ENCODE data around the gene STK32B.
"Not testable (repeated sequence)": the region's sequence is repeated elsewhere in the genome, so short reads cannot be mapped to it uniquely, and the experiment has no call there.

Gene STK32B

DNA sequence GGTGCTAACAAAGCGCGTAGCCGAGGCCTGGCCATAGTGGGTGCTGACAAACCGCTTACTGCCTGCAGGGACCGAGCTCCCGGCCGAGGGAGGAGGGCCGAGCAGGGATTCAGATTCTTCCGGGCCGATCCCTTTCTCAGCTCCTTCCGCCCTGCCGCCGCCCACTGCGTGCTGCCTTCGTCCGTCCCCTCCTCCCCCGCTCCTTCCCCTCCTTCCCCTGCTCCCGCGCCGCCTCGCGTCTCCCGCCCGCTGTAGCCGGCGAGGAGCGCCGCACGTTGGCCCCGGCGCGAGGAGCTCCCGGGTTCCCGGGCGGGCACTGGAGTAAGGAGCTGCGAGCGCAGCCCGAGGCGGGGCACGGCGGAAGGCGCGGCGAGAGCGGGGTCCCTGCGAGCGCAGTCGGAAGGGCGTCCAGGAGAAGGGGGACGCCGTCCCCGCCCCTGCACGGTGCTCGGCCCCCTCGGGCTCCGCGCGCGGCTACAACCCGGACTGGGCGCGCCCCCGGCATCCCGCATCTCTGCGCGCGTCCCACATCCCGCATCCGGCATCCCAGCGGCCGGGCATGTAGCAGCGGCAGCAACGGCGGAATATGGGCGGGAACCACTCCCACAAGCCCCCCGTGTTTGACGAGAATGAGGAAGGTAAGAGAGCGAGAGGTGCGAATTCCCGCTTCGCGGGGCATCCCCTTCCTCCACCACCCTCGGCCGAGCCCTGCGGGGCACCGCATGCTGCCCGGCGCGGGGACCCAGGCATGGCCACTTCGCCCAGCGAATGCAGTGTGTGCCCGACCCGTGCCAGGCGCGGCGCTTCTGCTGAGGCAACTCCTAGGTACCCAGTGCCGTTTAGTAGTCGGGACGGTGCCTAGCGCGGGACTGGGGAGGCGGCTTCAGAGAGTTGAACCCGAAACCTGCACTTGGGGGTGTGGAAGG is at the start of gene STK32B:
Gene STK32B, plus strand, starts transcription at position 203 of the 926 bp plus-strand sequence.
- DNase-seq, result peak in 2 of 14 donors; percentile 18 to 30

DNA sequence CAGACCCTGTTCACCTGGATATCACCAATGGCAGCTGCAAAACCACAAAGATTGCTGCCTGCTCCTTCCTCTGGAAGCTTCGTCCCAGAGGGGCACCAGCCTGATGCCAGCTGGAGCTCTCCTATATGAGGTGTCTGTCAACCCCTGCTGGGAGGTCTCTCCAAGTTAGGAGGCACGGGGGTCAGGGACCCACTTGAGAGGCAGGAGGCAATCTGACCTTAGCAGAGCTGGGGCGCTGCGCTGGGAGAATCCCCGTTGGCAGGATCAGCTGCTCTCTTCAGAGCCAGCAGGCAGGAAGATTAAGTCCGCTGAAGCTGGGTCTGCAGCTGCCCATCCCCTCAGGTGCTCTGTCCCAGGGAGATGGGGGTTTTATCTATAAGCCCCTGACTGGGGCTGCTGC is 49.6 kb upstream of the STK32B start:
- not testable (repeated sequence) for DNase-seq

DNA sequence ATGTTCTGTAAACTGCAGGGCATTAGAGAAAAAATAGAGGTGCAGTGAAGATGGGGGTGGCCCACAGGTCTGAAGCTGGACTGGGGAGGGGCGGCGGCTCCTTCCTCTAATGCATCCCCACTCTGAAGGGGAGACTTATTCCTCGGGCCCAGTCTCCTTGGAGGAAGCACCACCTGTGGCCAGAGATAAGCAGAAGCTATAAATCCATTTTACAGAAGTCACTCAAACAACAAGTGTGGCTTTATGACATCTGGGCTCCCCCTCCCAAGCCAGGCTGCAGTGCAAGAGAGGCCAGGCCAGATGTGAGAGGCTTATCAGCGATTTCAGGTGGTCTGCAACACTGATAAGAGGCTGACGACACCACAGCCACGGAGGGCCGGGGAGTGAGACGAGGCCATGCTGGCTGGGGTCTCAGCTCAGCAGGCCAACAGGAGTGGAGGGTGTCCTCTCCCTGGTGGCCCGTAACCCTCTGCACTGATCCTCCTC is 47.9 kb upstream of the STK32B start:
- DNase-seq, result no peak

DNA sequence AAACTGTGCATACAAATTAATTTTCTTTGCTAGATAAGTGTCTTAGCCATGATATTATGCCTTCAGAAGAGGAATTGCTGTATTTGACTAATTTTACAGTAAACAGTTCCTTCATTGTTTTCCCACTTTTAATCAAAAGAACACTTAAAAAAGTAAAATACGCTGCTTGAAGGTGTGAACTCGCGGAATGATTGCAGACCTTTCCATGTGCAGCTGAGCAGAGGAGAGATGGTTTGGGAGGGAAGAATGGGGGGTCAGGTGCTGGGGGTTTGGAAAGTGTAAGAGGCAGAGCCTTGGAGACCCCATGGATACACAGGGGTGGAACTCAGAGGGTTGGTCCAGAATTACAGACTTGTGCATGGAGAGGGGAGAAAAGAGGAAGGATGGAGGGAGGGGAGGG is 47.4 kb upstream of the STK32B start:
- no peak for DNase-seq

DNA sequence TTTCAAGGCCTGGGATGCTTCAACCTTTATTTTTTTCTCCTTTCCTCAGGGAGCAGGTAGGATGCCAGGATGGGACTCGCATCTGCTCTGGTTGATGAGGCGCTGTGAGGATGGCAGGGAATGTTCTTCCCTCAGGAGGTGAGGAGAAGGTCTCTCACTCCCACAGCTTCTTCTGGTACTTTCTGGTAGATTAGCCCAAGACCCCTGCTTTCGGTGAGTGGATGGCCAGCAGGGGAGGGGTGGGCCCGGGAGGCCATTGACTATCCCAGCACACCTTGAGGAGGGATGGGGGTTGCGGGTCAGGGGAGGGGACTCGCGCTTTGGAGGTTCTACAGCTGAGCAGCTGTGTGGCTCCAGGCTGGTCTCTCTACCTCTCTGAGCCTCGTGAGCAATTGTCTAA is 46.8 kb upstream of the STK32B start:
- DNase-seq, result no peak

DNA sequence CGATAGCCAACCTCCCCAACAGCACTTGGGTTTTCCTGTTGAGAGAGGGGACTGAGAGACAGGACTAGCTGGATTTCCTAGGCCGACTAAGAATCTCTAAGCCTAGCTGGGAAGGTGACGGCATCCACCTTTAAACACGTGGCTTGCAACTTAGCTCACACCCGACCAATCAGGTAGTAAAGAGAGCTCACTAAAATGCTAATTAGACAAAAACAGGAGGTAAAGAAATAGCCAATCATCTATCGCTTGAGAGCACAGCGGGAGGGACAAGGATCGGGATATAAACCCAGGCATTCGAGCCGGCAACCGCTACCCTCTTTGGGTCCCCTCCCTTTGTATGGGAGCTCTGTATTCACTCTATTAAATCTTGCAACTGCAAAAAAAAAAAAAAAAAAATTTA is 44.3 kb upstream of the STK32B start:
- DNase-seq, result not testable (repeated sequence)

DNA sequence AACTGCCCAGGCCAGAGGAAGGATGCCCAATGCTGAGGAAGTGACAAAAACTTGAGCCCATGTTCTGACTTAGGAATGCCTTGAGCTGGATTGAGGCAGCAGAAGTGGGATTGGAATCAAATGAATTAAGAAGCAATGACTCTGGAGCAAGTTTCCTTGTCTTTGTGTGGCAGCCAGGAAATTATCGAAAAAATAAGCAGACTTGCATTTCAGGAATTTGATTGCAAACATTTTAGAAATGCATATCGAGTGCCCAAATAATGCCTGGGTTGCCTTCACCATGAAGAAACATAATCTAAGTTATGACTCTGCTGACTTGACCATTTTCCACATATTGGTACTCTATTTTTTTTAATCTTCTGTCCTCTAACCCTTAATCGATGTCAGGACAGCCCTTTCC is 41.5 kb upstream of the STK32B start:
- no peak for DNase-seq

DNA sequence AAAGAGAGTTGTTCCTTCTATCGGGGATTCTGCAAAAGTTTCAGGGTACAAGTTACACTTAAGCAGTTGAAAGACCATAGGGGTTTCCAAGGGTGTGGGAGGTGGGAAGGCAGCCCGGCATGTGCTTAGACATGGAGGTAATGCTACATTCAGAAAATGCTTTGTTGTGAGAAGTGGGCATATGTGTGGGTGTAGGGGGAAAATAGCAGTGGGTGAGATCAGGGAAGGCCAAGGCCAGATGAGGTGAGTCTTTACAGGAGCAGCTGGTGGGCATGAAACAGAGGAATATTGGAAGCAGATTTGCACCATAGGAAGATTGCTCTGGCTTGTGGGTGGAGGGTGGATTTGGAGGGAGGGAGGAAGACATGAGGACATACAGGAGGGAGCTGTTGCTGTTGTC is 40.3 kb upstream of the STK32B start:
- DNase-seq, result no peak

DNA sequence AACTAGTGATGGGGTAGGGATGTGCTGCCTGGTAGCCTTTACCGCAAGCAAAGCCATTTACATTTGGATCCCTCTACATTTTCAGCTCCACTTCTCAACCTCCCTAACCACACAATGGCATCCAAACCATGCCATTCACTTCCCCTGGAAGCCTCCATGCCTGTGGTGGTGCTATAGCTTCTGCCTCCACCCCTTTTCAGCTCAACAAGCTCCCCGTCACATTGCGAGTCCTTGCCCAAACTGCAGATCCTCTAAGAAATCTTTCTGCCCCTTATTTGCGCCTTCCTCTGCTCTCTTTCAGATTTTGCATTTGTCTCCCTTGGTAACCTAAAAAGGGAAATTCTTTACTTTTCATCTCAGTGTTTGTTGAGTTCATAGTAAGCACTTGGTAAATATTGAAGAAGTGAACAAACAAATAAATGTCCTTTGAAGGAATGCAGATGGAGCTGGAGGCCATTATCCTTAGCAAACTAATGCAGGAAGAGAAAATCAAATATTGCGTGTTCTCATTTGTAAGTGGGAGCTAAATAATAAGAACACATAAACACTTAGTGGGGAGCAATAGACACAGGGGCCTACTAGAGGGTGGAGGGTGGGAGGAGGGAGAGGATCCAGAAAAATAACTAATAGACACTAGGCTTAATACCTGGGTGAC is 38.9 kb upstream of the STK32B start:
- DNase-seq, result no peak

DNA sequence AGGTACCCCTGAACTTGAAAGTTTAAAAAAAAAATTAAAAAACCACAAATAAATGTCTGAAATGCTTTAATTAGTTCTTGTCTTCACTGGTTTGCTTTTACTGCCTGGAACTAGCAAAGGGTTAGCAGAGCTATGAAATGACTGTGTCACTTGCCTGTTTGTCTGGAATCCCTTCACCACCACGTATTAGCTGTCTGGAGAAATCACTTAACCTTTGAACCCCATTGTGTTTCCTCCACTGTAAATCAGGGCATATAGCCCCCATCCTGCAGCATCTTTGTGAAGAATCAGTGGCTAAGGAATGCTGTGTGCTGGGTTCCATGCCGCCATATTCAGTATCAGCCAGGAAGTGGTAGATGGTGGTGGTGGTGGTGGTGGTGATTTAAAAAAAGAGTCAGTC is 38.3 kb upstream of the STK32B start:
- no peak for DNase-seq

DNA sequence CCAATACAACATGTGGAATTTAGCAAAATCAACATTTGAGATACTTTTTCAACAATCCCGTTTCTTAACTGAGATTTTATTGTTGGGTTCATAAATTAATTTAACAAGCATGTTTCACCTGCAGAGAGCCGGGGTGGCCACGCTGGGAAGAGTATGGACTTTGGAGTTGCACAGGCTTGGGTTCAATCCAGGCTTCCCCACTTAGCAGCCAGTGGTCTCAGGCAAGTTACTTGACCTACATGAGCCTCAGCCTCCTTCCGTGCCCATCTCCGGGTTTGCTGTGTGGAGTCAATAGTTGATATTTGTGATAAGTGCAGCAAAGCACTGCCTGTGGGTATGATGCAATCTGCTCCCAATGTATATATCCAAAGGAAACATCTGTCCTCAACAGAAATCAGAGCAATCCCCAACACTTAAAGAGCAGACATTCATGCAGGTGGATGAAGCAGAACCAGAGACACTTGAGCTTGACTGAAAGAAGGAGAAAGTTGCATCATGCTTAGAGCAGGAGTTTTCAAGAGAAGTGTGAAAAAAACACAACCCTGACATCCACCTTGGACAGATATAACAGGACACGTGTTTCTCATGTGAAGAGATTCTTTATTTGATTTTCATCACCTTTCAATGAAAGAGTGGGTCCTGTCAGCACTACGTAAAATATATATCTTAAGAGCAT is 37.1 kb upstream of the STK32B start:
- DNase-seq, result no peak

DNA sequence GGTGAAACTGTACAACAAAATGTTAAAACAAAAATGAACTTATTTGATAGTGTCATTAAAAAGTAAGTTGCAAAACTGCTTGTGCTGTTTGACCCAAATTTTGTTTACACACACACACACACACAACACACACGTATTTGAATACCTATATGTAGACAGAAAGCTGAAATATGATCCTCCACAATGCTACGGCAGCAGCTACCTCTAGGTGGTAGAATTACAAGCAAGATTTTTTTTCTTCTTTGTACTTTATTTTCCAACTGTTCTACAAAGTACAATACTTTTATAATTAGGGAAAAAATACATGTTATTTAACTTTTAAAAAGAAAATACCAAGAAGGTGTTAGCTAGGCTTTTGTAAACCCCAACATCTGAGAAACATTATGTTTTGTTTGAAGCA is 33.2 kb upstream of the STK32B start:
- DNase-seq, result no peak

DNA sequence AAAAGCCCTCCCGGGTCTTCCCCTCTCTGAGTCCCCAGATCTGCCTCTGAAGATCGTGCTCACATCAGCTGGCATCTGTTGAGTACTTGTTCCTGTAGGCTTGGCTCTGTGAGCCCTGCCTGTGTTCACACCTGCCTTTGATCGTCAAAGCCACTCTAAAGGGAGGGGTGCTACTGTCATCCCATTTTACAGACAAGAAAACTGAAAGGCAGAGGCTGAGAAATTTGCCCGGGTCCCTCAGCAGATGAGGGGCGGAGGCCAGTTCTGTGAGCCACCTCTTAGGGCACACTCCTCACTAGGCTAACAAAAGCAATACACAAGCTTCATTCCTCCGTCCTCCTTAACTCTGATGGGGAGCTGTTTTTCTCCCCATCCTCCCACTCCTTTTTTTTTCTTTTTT is 32.7 kb upstream of the STK32B start:
- DNase-seq, result no peak

DNA sequence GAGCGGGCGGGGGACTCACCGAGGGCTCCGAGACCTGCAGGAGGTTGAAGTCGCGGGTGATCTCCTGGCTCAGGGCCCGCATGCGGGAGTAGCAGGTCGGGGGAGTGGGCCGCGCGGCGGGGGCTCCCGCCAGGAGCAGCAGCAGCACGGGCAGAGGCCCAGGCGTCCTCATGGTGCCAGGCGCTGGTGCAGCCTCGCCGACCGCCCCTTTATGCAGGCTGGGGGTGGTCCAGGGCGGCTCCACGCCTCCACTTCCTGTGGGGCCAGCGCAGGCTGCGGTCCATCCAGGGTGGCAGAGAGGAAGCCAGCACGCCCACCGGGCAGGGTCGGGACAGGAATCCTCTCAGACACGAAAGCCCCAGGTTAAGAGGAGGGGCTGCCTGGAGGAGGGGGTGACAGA is 32.0 kb upstream of the STK32B start, which contains the start of gene CYTL1:
Gene CYTL1, minus strand, starts transcription at position 185 of the 400 bp plus-strand sequence. Its CDS starts 13 bp downstream, at position 172.
- peak in 1 of 14 donors; percentile 8 for DNase-seq

DNA sequence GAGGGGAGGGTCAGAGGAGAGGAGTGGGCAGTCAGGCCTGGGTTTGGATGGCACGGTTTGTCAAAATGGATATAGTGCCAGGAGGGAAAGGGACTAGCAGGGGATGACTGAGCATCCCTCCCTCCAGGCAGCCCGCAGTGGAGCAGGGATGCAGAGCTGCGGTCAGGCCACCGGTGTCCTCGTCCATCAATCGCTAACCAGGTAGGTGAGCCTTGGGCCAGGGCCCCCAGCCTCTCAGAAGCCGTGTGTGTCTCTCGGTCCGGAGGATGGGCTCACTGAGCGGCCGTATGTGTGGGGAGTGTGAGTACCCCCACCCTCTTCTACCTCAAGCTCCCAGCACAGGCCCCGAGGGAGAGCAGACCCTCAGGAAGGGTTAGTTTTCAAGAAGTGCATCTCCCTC is 31.5 kb upstream of the STK32B start:
- no peak for DNase-seq

DNA sequence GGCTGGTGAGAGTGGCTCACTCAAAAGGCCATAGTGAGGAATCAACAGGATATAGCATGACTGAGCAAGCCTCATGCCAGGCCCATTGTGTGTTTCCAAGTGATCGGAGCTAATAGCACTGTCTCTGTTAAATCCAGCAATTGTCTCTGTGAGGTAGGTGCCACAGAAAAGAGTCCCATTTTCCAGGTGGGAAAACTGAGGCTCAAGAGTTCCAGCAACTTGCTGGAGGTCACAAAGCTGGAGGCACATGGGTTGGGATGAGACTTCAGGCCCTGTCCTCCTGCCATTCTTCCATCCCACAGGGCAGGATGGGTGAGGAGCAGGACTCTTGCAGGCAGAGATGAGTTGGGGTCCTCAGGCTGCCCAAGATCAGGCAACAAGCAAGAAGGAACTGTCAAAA is 30.9 kb upstream of the STK32B start:
- no peak for DNase-seq

DNA sequence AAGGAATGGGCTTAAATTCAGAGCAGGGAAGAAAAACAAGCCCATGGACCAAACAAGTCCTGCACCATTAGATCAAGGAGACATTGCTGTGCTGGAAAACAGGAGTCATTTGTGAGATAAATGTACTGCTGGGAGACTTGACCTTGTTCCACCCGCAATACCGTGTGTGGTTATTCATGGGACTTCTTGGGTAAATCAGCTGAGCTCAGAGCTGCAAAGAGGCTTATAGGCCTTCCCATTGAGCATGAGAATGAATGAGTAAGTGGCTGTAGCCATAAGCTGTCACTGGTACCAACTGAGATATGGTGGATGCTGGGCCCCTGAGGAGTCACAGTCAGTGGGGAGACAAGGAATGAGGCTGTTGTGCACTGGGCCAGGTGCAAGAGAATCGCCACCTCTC is 29.7 kb upstream of the STK32B start:
- no peak for DNase-seq

DNA sequence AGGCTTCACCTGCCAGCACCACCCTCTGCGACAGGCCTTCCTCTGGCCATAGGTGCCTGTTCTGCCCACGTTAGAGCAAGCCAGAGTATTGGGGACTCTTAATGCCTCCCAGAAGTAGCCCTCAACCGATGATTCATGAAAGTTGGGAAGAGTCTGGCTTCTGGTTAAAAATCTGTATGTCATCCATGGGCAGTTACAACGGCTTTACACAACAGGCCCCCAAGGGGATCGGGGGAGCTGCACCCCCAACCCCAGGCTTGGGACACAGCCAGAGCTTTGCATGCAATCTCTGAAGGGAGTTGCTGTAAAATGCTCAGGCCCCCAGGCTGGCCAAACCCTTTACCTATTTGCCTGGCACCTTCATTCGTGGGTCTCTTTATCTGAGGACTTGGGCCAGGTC is 26.6 kb upstream of the STK32B start:
- no peak for DNase-seq

DNA sequence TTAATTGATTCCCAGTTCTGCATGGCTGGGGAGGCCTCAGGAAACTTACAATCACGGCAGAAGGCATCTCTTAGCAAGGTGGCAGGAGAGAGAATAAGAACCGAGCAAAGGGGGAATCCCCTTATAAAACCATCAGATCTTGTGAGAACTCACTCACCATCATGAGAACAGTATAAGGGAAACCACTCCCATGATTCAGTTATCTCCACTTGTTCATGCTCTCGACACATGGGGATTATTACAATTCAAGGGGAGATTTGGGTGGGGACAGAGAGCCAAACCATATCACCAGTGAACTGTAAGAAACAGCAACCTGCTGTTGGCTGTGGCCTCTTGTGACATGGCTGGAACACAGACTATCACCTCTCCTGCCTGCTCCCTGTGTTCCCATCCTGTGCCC is 24.9 kb upstream of the STK32B start:
- no peak for DNase-seq

DNA sequence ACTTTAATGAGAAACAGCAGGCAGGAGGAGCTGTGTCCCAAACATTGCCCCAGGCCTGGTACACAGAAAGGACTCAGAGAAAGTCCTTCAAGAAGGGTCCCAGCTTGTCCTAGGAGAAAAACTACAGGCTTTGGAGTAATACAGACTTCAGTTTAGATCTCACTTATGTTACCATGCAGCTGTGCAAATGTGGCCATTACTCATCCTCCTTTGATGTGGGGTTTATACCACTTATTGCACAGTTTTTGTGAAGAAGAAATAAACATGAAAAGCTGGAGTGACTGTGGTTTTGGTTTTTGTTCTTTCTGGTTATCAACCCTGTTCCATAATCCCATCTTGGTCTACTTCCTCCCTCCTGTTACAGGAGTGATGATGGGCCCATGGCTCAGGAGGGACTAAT is 23.9 kb upstream of the STK32B start:
- DNase-seq, result no peak

DNA sequence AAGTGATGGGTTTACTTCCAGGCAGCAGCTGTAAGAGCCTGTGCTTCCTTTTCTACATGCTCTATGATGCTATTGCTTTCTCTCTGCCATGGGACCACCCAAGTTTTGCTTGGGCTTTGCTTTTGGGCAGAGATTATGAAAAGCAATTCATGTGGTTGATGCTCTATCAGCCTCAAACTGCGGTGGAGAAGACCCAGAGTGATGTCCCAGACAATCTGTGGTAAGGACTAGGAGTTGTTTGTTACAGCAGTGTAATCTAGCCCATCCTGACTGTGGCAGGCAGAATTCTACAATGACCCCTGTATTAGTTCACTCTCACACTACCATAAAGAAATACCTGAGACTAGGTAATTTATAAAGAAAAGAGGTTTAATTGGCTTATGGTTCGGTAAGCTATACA is 22.8 kb upstream of the STK32B start:
- DNase-seq, result no peak

DNA sequence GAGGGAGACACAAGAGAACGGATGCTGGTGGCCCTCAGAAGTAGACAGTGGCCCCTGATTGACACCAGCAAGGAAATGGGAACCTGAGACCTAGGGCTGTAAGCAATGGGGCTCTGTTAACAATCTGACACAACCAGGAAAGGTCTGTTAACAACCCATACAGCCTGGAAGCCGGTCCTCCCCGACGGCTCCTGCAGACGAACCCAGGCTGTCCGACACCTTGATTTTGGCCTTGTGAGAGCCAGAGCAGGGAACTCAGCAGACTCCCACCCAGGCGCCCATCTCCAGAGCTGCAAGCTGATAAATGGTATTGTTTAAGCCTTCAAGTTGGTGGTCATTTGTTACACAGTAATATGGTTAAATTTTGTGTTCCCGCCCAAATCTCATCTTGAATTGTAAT is 21.8 kb upstream of the STK32B start:
- no peak for DNase-seq

DNA sequence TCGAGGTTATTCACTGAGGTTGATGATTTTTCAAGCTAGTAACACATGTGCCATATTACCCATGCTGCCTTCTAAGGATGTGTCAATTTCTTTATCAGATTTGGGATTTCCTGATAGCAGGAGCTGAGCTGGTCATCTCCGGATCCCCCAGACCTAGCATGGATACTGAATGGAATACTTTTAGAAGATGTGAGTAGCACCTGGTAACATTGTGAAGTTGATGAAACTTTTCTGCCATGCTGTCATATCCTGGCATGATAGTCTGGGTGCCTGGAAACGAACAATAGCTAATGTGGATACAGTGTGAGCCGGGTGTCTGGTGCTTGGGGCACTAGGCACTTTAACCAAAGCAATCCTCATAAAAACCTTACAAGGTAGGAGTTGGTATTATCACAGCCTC is 21.1 kb upstream of the STK32B start:
- no peak for DNase-seq
